GM18867 (cell line): Measurements from ENCODE around the gene HCFC1.

ENCODE experiments used
- ATAC-seq: cut with Tn5 transposase; IDR thresholded peaks from one replicate; pipeline ENCODE4 v1.9.1; 2021; ENCODE audit warnings: mild to moderate bottlenecking, moderate library complexity; ENCODE audit not compliant: unreplicated experiment

Gene HCFC1

DNA sequence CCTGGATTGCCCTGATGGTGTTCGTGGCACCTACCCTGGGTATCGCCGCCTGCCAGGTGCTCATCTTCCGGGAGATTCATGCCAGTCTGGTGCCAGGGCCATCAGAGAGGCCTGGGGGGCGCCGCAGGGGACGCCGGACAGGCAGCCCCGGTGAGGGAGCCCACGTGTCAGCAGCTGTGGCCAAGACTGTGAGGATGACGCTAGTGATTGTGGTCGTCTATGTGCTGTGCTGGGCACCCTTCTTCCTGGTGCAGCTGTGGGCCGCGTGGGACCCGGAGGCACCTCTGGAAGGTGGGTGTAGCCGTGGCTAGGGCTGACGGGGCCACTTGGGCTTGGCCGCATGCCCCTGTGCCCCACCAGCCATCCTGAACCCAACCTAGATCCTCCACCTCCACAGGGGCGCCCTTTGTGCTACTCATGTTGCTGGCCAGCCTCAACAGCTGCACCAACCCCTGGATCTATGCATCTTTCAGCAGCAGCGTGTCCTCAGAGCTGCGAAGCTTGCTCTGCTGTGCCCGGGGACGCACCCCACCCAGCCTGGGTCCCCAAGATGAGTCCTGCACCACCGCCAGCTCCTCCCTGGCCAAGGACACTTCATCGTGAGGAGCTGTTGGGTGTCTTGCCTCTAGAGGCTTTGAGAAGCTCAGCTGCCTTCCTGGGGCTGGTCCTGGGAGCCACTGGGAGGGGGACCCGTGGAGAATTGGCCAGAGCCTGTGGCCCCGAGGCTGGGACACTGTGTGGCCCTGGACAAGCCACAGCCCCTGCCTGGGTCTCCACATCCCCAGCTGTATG, 65.3 kb downstream of the HCFC1 start:
- no peak for ATAC-seq

DNA sequence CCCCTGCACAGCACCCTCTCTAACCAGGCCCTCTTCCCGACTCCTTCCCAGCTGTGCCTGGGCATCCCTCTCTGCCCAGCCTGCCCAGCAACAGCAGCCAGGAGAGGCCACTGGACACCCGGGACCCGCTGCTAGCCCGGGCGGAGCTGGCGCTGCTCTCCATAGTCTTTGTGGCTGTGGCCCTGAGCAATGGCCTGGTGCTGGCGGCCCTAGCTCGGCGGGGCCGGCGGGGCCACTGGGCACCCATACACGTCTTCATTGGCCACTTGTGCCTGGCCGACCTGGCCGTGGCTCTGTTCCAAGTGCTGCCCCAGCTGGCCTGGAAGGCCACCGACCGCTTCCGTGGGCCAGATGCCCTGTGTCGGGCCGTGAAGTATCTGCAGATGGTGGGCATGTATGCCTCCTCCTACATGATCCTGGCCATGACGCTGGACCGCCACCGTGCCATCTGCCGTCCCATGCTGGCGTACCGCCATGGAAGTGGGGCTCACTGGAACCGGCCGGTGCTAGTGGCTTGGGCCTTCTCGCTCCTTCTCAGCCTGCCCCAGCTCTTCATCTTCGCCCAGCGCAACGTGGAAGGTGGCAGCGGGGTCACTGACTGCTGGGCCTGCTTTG, 66.0 kb downstream of the HCFC1 start:
- no peak for ATAC-seq

DNA sequence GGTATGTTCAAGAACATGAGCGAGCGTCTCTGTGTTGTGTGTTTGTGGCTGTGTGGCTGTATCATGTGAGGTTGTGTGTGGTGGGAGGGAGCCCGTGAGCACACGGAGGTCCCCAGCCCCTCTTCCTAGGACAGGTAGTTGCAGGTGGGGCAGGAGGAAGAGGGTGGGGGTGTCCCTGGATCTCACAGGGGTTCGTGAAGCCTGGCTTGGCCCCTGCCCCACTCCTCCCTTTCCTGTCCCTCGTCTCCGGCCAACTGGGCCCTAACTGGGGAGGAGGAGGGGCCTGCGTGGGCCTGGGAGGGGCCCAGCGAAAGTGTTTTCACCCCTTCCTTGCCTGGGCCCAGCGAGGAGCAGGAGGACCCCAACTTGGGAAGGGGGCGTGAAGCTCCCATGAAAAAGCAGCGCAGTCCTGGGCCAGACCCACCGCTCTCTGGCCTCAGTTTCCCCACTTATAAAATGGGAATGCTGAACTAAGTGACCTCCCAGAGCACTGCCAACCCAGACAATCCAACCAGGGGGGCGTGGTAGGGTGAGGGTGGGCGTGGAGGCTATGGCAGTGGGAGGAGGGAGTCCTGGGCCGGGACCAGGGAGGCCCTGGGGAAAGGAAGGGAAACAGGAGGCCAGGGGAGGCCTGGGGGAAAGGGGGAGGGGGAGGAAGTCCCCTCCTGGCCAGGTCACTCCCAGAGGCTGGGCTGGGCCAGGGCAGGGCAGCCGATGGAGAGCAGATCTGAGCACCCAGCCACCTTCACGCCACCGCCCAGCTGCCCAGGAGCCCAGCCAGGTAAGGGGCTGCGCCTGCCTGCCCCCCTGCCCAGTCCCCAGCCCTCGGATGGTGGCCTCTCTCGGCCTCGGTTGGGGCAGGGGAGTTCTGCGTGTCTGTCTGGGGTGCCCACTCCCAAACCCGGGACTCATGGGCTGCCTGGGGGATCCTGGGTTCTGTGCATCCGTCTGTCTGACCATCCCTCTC, 67.3 kb downstream of the HCFC1 start, which contains the start of gene AVPR2:
Gene AVPR2 (plus strand): TSS at position 683 of the 967 bp plus-strand sequence. CDS start 473 bp downstream, outside the sequence.
- ATAC-seq, result no peak

DNA sequence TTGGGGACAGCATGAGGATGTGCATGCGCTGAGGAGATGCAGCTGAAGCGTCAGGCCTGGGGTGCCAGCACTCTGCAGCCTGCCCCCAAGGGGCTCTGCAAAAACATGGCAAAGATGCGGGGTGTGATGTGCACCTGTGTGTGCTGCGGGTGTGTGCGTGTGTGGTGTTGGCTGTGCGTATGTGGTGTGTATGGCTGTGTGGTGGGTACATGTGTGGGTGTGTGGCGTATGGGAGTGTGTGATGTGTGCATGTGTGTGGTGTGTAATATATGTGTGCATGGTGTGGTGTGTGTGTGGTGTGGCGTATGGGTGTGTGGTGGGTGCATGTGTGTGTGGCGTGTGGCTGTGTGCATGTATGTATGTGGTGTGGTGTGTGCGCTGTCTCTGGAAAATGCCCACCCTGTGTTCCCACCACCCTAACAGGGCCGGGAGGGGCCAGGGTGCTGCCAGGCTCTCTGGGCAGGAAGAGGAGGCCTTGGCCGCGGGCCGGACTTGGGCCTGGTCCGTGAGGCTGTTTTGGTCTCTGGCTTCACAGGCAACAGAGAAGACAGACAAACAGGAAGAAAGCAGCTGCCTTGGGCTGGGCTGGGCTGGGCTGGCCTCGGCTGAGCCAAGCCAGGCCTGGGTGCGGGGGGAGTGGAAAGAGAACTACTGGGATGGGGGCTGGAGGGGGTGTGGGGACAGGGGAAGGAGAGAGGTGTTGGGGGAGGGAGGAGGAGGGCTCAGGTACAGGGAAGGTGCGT, 68.2 kb downstream of the HCFC1 start:
- ATAC-seq, result no peak

DNA sequence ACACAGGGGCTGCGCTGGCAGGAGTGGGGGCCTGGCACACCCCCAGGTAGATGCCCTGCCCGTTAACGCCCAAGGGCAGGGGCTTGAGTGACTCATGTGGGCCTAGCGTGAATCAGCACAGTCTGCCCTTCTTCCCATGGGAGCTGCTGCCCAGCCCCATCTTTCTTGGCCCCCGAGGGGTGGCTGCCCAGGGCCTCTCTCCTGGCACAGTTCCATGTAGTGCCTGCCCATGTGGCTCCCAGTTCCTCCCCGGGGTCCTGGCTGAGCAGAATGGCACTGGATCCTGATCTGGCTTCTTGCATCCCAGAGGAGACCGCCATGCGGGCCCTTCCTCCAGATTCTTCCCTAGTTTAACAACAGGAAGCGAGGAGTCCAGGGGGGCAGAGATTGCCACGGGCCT, 69.2 kb downstream of the HCFC1 start:
- no peak for ATAC-seq

DNA sequence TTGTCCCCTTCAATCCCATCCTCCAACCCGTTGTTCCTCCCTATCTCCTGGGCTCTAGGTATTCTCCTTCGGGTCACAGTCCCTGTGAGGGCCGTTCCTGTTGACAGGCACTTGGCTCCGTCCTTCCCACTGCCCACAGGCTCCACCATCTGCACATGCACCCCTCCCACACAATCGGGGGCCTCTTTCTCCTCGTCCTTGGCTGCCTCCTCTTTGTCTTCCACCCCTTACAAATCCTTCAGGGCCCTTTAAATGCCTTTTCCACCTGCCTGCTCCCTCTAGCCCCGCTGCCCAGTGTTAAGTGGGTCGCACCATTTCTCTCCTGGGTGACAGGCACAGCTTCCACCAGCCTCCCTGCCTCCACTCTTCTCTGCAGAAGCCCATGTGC, 69.9 kb downstream of the HCFC1 start:
- no peak for ATAC-seq

DNA sequence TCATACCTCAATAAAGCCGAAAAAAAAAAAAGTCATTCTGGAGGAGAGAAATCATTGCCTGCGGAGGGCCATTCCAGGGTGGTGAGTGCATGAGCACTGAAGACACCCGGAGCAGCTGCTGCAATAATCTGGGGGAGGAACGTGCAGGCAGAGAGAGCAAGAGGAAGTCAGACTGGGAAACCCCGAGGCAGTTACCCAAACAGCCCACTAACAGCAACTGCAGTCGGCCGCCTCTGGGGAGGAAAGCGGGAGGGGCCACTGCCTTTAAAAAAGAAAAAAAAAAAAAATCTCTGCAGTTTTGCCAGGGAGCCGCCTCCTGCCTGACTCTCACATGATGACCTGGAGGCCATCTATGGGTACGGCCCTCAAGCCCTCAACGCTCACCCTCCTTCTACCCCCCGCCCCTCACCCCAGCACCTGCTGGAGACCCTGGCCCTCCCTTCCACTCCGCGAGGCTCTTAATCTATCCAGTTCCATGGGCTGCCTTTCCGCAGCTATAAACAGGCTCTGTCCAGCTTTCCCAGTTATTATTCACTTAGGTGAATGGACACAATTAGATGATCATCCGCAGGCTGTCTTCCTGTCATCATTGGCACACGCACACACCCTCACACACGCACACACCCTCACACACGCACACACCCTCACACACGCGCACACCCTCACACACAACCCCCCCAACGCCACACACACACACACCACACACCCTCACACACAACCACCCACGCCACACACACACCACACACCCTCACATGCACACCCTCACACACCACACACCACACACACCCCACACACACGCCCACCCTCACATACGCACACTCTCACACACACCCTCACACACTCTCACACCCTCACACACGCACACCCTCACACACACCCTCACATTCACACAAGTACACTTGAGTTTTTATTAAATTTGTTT, 70.5 kb downstream of the HCFC1 start:
- peak; percentile 74 for ATAC-seq

DNA sequence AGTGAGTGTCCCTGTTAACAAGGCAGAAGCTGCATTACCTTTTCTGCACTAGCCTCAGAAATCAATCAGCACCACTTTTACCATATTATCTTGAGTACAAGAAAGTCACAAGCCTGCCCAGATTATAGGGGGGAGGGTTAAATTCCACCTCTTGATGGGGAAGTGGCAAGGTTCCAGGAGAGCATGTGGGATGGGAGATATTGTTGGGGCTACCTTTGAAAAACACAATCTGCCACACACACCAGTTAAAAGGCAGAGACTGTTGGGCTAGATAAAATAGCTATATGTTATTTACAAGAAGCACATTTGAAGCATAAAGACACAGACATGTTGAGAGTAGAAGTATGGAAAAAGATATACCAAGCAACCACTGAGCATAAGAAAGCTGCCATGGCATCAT, 73.7 kb downstream of the HCFC1 start:
- ATAC-seq, result no peak
